GM13977 (cell line): ENCODE results near the gene BCAS1.

Experiments
- DNase-seq: peaks from one replicate; pipeline ENCODE4 v3.0.0; 2012; ENCODE audit warnings: low spot score
- CTCF ChIP-seq: IDR thresholded peaks from 2 replicates; pipeline ENCODE4 v1.5.1; 2012; ENCODE audit warnings: mild to moderate bottlenecking, control low read depth; ENCODE audit not compliant: insufficient read depth; ENCODE audit errors: extremely low read depth, missing control alignments
- in situ Hi-C: fragments of 300-500 bp; cut with MboI; formaldehyde crosslinking; loops from one replicate; pipeline ENCODE4 v1.12.0; 2022; ENCODE audit warnings: low sequenced_read_pairs, low pct_unique_long_range_greater_than_20kb, mixed read lengths, inconsistent platforms; ENCODE audit not compliant: unreplicated experiment

Gene BCAS1

GRCh38 chr20:54051068-54051467, 19.3 kb downstream of the BCAS1 start:
- DNase-seq: no peak
- TF ChIP-seq CTCF: no peak
- in situ Hi-C loops: no loop called here

DNA sequence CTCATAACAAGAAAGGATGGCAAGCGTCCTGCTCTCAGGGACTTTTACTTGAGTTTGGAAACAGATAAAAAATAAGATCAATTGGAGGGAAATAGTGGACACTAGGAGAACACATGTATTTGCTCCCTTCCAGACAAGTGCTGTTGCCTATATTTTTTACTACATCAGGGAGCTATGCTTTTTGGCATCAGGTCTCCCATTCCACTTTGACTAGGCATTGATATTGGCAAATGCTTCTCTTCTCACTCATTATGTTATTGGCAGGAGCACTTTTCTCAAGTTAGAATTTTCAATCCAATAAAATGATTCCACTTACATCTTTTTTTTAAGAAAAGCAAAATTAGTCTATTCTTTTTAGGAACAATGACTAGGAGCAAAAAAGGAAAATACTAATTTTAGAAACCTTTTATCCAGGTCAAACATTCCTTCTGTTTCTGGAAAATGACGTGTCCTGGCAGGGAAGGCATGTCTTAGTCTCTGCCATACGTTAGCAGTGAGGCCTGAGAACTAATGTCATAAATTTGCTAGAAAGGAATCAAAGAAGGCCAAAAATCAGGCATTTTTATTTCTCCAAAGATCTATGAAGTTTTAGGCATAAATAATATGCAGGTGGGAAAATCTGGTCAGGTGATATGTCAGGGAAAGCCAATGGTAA, 21.4 kb downstream of the BCAS1 start:
- in situ Hi-C loops: no loop called here
- DNase-seq: no peak
- TF ChIP-seq CTCF: no peak

DNA sequence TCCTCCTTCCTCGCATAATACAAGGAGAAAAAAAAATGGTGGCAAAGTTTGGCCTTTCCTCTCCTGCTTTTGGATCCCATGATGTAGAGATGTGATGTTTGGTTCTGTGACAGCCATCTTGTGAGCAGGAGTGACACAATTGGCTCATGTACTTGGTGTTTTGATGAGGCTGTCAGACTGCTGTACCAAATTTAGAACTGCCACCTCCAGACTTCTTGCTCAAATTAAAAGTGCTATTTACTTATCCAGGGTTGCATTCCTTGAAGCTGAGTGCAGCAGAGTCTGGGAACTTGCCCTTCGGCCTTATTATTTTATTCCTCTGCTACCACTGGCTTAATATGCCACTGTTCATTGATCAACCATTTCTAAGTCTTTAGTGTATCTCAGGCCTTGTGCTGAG, 21.9 kb downstream of the BCAS1 start:
- no peak for TF ChIP-seq CTCF
- DNase-seq: no peak
- in situ Hi-C loops: no loop called here

- DNase-seq: no peak
- TF ChIP-seq CTCF: no peak
- in situ Hi-C loops: no loop called here
Observed at GRCh38 chr20:54047720-54048119, 22.7 kb downstream of the BCAS1 start.

DNA sequence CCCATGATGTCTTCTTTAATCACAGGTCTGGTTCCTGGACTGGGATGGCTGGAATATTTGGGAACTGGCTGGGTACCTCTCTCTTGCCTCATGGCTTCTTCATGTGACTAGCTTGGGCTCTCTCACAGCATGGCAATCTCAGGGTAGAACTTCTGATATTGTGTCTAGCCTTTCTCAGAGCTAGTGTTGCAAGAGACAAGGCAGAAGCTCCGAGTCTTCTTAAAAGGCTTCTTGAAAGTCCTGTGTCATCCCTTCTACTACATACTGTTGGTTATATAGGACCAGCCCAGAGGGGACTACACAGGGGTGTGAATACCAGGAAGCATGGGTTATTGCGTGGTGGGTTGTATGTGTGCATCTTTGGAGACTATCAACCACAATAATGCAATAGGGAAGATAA, 23.3 kb downstream of the BCAS1 start:
- no peak for TF ChIP-seq CTCF
- in situ Hi-C loops: no loop called here
- DNase-seq: no peak

GRCh38 chr20:54044156-54044555, 26.2 kb downstream of the BCAS1 start:
- TF ChIP-seq CTCF: no peak
- in situ Hi-C loops: no loop called here
- DNase-seq: no peak
